HCT116 (cell line): Measurements from ENCODE around the gene CREBBP. TPM values are rescaled to one million over a fixed set of nuclear protein-coding genes. Genes with fewer than 3 reads are reported as not detected.

Experiments used
- ATAC-seq: fragments of 200-7000 bp; cut with Tn5 transposase; 2 replicates; pipeline ENCODE4 v1.9.1; 2020; ENCODE audit warnings: mild to moderate bottlenecking, moderate library complexity
- BruUV-seq: library from RNA; stranded (reverse); fragments of 400-500 nt; replicated peaks from 2 replicates; lab custom pipeline; 2021; lab: Mats Ljungman, UMichigan
- CTCF ChIA-PET: fragments of 300-600 bp; sonication (Branson Sonifier 250); formaldehyde crosslinking; loops from one replicate; lab custom pipeline; 2021; ENCODE audit warnings: antibody characterized with exemption; lab: Charles Lee
- POLR2A ChIA-PET: fragments of 300-600, 350-600 bp; sonication (Branson Sonifier 250); formaldehyde crosslinking; loops from one replicate; lab custom pipeline; 2021; ENCODE audit warnings: antibody characterized with exemption; lab: Charles Lee
- RAD21 ChIA-PET, 2 experiments: fragments of 300-600 bp; sonication (Branson Sonifier 250); formaldehyde crosslinking; loops; one replicate each; lab custom pipeline; 2023; ENCODE audit warnings: low total read pairs in 2 of 2; ENCODE audit not compliant: uncharacterized antibody in 2 of 2, unreplicated experiment in 2 of 2, low non-redundant PET in 1 of 2; lab: Charles Lee
- DNase-seq: peaks from one replicate; pipeline ENCODE4 v3.0.0-alpha.2; 2010; ENCODE audit warnings: low read depth, low spot score
- H2AFZ ChIP-seq: fragments of 200-600 bp; shearing (Covaris generic), sonication (generic); 2 replicates; pipeline ENCODE4 v1.6.1; 2017; ENCODE audit warnings: low read depth, mixed run types, mixed read lengths, antibody characterized with exemption, low read length; ENCODE audit not compliant: poor library complexity, severe bottlenecking
- H3K27ac ChIP-seq: 2 replicates; pipeline ENCODE4 v1.5.1; 2012; ENCODE audit warnings: low read depth, low read length
- H3K27me3 ChIP-seq: fragments of 200-600 bp; sonication (generic); 2 replicates; pipeline ENCODE4 v1.6.1; 2016; ENCODE audit warnings: mixed run types, low read length, mixed read lengths; ENCODE audit not compliant: insufficient read depth
- H3K36me3 ChIP-seq, 2 experiments: fragments of 200-500 bp in 1 of 2; fragments of 200-600 bp in 1 of 2; sonication (Bioruptor generic) in 1 of 2; sonication (generic) in 1 of 2; 2 replicates each; pipeline versions ENCODE4 v1.5.1 to v1.6.1; 2014 to 2016; ENCODE audit warnings: low read length in 2 of 2, inconsistent platforms in 1 of 2, mixed read lengths in 1 of 2, mixed run types in 1 of 2; ENCODE audit not compliant: insufficient read depth in 2 of 2, control insufficient read depth in 1 of 2
- H3K4me1 ChIP-seq, 2 experiments: fragments of 200-600 bp in 1 of 2; sonication (generic) in 1 of 2; 2 replicates each; pipeline versions ENCODE4 v1.5.1 to v1.6.1; 2012 to 2017; ENCODE audit warnings: low read length in 2 of 2, inconsistent platforms in 1 of 2, mild to moderate bottlenecking in 1 of 2, mixed read lengths in 1 of 2, mixed run types in 1 of 2, moderate library complexity in 1 of 2; ENCODE audit not compliant: insufficient read depth in 2 of 2, control insufficient read depth in 1 of 2
- H3K4me2 ChIP-seq: fragments of 200-600 bp; sonication (generic); 2 replicates; pipeline ENCODE4 v1.6.1; 2017; ENCODE audit warnings: mixed run types, low read length, mixed read lengths
- H3K4me3 ChIP-seq, 2 experiments: fragments of 200-600 bp in 1 of 2; sonication (generic) in 1 of 2; replicated peaks in 1 of 2; 2 replicates each; pipeline ENCODE4 v1.5.1; 2011 to 2016; ENCODE audit warnings: low read length in 2 of 2, control low read depth in 1 of 2, low read depth in 1 of 2, mild to moderate bottlenecking in 1 of 2, mixed read lengths in 1 of 2, mixed run types in 1 of 2
- H3K79me2 ChIP-seq: fragments of 200-600 bp; sonication (generic); 2 replicates; pipeline ENCODE4 v1.6.1; 2017; ENCODE audit warnings: mild to moderate bottlenecking, mixed run types, low read length, moderate library complexity, mixed read lengths; ENCODE audit not compliant: insufficient read depth
- H3K9ac ChIP-seq: fragments of 200-600 bp; sonication (generic); 2 replicates; pipeline ENCODE4 v1.6.1; 2016; ENCODE audit warnings: low read length, mixed read lengths
- H3K9me2 ChIP-seq: fragments of 200-600 bp; sonication (generic), shearing (Covaris generic); 2 replicates; pipeline ENCODE4 v1.6.1; 2017; ENCODE audit warnings: mixed run types, mild to moderate bottlenecking, moderate library complexity; ENCODE audit not compliant: insufficient read depth
- H3K9me3 ChIP-seq, 2 experiments: fragments of 200-500 bp in 1 of 2; fragments of 200-600 bp in 1 of 2; sonication (Bioruptor generic) in 1 of 2; sonication (generic) in 1 of 2; 2 replicates each; pipeline ENCODE4 v1.6.1; 2014 to 2017; ENCODE audit warnings: low read length in 2 of 2, mixed read lengths in 2 of 2, inconsistent platforms in 1 of 2, low read depth in 1 of 2, mild to moderate bottlenecking in 1 of 2, mixed run types in 1 of 2, moderate library complexity in 1 of 2; ENCODE audit not compliant: control insufficient read depth in 1 of 2, insufficient read depth in 1 of 2
- H4K20me1 ChIP-seq: fragments of 200-600 bp; sonication (generic), shearing (Covaris generic); 2 replicates; pipeline ENCODE4 v1.6.1; 2017; ENCODE audit warnings: mixed run types, mild to moderate bottlenecking, moderate library complexity; ENCODE audit not compliant: insufficient read depth
- CBX3 ChIP-seq: IDR thresholded peaks from 2 replicates; pipeline ENCODE4 v1.6.1; 2012; ENCODE audit warnings: low read depth
- CEBPB ChIP-seq: IDR thresholded peaks from 2 replicates; pipeline ENCODE4 v1.6.1; 2012; ENCODE audit warnings: low read depth
- ELF1 ChIP-seq: IDR thresholded peaks from 2 replicates; pipeline ENCODE4 v1.6.1; 2012; ENCODE audit warnings: low read depth, borderline replicate concordance
- JUND ChIP-seq: IDR thresholded peaks from 2 replicates; pipeline ENCODE4 v1.6.1; 2012
- SIN3A ChIP-seq: IDR thresholded peaks from 2 replicates; pipeline ENCODE4 v1.6.1; 2012; ENCODE audit warnings: low read depth
- SP1 ChIP-seq: IDR thresholded peaks from 2 replicates; pipeline ENCODE4 v1.6.1; 2012; ENCODE audit warnings: low read depth
- TCF7L2 ChIP-seq: IDR thresholded peaks from 2 replicates; pipeline ENCODE4 v1.7.0; 2011; ENCODE audit warnings: borderline replicate concordance, inconsistent platforms; ENCODE audit not compliant: insufficient read depth, insufficient read length; ENCODE audit errors: extremely low read depth
- ZNF274 ChIP-seq: fragments of 200-500 bp; sonication (Bioruptor generic); IDR thresholded peaks from 2 replicates; pipeline ENCODE4 v1.6.1; 2014; ENCODE audit warnings: mild to moderate bottlenecking, low read depth, low read length, inconsistent platforms
- intact Hi-C: fragments of 100-400 bp; cut with micrococcal nuclease; formaldehyde crosslinking; loops from 2 replicates; pipeline ENCODE4 v1.10.0; 2022
- total RNA-seq: library from RNA; stranded (reverse); gene quantifications from one replicate; pipeline ENCODE4 v1.2.1, GENCODE V29; 2021; ENCODE audit not compliant: unreplicated experiment
- TF ChIP-seq, protein P1 (sequence below), 3 experiments: fragments of 200-600 bp in 1 of 3; sonication (generic) in 1 of 3; IDR thresholded peaks in 2 of 3; conservative IDR thresholded peaks in 1 of 3; 2 replicates each; pipeline ENCODE4 v1.5.1; 2012 to 2017; ENCODE audit warnings: low read depth in 2 of 3, low read length in 2 of 3, antibody characterized with exemption in 1 of 3, borderline replicate concordance in 1 of 3, control low read depth in 1 of 3, mild to moderate bottlenecking in 1 of 3, mixed read lengths in 1 of 3, mixed run types in 1 of 3, moderate library complexity in 1 of 3; ENCODE audit not compliant: insufficient read depth in 1 of 3

The CREBBP gene
- total RNA-seq, 1 experiment from 2014 or later, result 42.7 TPM

GRCh38 chr16:3728424-3729160 is 151.9 kb downstream of the CREBBP start:
- RAD21 ChIA-PET, result no interaction called here
- peaks cover 4 to 19% of the 10 kb centered on the region in 2 experiments; a peak in 3 of 4 replicates for H3K36me3 ChIP-seq

More at GRCh38 chr16:3728424-3729160, 151.9 kb downstream of the CREBBP start:
- TF ChIP-seq ZNF274, result no peak
- no peak for TF ChIP-seq TCF7L2
- no peak for TF ChIP-seq CBX3
- TF ChIP-seq, protein P1, sequence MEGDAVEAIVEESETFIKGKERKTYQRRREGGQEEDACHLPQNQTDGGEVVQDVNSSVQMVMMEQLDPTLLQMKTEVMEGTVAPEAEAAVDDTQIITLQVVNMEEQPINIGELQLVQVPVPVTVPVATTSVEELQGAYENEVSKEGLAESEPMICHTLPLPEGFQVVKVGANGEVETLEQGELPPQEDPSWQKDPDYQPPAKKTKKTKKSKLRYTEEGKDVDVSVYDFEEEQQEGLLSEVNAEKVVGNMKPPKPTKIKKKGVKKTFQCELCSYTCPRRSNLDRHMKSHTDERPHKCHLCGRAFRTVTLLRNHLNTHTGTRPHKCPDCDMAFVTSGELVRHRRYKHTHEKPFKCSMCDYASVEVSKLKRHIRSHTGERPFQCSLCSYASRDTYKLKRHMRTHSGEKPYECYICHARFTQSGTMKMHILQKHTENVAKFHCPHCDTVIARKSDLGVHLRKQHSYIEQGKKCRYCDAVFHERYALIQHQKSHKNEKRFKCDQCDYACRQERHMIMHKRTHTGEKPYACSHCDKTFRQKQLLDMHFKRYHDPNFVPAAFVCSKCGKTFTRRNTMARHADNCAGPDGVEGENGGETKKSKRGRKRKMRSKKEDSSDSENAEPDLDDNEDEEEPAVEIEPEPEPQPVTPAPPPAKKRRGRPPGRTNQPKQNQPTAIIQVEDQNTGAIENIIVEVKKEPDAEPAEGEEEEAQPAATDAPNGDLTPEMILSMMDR (IDR thresholded peaks at IDR 0.05 in 2 of 3, conservative IDR thresholded peaks at IDR 0.05 in 1 of 3; ENCODE audit: borderline replicate concordance in 1 of 3, insufficient read depth in 1 of 3, low read depth in 2 of 3, low read length in 2 of 3), result no peak
- no peak for TF ChIP-seq SIN3A
- TF ChIP-seq ELF1, result no peak
- no peak for TF ChIP-seq JUND
- TF ChIP-seq SP1, result no peak
- TF ChIP-seq CEBPB, result no peak
- no TSS peak for BruUV-seq
- ATAC-seq (no peak), DNase-seq (no peak)
- Histone ChIP-seq H3K4me2 (no peak overlapping the region), H3K27me3 (no peaks in the 10 kb centered on the region), H2AFZ (no peak overlapping the region), H3K9me2 (no peaks in the 10 kb centered on the region), H4K20me1 (no peaks in the 10 kb centered on the region), H3K9me3 (no peaks in the 10 kb centered on the region), H3K4me3 (no peak overlapping the region), H3K9ac (no peak overlapping the region), H3K27ac (no peak overlapping the region), H3K4me1 (no peaks in the 10 kb centered on the region), H3K79me2 (no peaks in the 10 kb centered on the region)
- CTCF ChIA-PET, result no interaction called here
- intact Hi-C loops, result no loop called here
- POLR2A ChIA-PET, result no interaction called here
